ENCODE measurements around the gene HOXD13. TPM values are rescaled to one million over a fixed set of nuclear protein-coding genes. Genes with fewer than 3 reads are reported as not detected.

HOXD13 gene
- total RNA-seq, 8 experiments from 2014 or later, result 0.05 to 7.1 (median 0.28) TPM; not detected in 2

DNA sequence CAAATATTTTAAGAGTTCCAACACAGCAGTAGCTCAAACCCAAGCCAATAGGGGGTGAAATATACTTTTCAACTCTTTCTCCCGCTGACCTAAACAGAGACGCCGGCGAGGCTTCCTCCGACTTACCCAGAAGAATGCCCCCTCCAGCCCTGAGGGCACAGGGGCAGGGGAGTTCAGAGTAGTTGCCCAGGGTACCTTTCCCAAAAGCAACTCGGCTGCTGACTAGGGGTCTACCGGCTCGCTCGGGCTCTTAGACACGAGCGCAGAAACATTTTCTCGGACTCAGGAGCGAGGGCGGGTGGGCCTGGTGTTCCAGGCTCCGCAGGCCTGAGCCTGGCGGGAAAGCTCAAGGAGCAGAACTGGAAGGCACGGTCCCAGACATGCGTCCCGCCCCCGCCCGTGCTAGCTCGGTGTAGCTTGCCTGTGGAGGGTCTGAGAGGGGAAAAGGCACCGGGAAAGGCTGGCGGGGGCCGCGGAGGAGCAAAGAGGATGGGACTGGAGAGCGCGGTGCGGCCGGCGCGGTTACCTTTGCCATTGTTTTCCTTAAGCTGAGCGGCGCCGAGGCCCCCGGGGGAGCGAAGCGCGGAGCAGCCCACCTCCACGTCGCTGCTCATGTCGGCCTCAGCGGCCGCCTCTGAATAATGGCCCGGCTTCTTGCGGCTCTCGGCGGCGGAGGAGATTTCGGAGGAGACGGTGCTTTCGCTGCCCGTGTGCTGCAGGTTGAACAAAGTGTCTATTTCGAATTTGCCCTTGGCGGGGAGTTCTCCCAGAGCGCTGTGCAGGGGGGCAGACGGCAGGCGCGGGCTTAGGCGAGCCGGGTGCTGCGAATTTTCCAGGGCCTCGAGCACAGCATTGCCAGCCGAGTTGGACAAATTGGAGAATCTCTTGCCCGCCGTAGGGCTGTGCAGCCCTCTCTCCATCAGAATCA, 9.4 kb upstream of the HOXD13 start:
- in situ Hi-C loops (cut with MboI; ENCODE audit: low pct_unique_long_range_greater_than_20kb in 2 of 9, low sequenced_read_pairs in 9 of 9, unreplicated experiment in 9 of 9), result loop anchor here in 8 of 9 experiments (10.0 to 25.0 kb wide), 8 partner anchors 396 to 1396 kb away; no protein-coding TSS in a partner anchor
- H3K4me3 ChIP-seq, result no peak overlapping the region

GRCh38 chr2:176083796-176084261, 8.7 kb upstream of the HOXD13 start, which contains the start of gene EVX2:
EVX2 (minus strand) TSS chr2:176083962; CDS start chr2:176083776, 186 bp downstream.
- in situ Hi-C loops (cut with MboI; ENCODE audit: low pct_unique_long_range_greater_than_20kb in 2 of 9, low sequenced_read_pairs in 9 of 9, unreplicated experiment in 9 of 9), result loop anchor here in 8 of 9 experiments (10.0 to 25.0 kb wide), 8 partner anchors 397 to 1397 kb away; no protein-coding TSS in a partner anchor
- Histone ChIP-seq H3K27ac (no peak within 1 kb of the TSS), H3K4me1 (replicated peaks in 1 of 2) (peaks cover 7 to 21% of the 10 kb centered on the region in 2 donors), H3K4me3 (no peak within 1 kb of the TSS)
- 5 to 47% (median 12%) methylated on average over 5 to 15 of the region's 27 CpGs for WGBS, 10 experiments
- ATAC-seq (replicated peaks in 6 of 8), result no peak

More for the DNA sequence above, 9.4 kb upstream of the HOXD13 start:
- no peak for ATAC-seq (replicated peaks in 6 of 8)
- H3K27ac ChIP-seq, result no peak overlapping the region
- H3K4me1 ChIP-seq (replicated peaks in 1 of 2), result peaks cover 6 to 21% of the 10 kb centered on the region in 2 donors
- WGBS, 10 experiments, result 0 to 31% (median 1%) methylated on average over 1 to 26 of the region's 66 CpGs; no CpG with 5 or more reads in 2 of the 10 experiments

GRCh38 chr2:176084611-176085119, 7.9 kb upstream of the HOXD13 start:
- Histone ChIP-seq H3K27ac (no peak overlapping the region), H3K4me3 (no peak overlapping the region), H3K4me1 (replicated peaks in 1 of 2) (peaks cover 7 to 15% of the 10 kb centered on the region in 2 donors)
- no peak for ATAC-seq (replicated peaks in 6 of 8)
- in situ Hi-C loops (cut with MboI; ENCODE audit: low pct_unique_long_range_greater_than_20kb in 2 of 9, low sequenced_read_pairs in 9 of 9, unreplicated experiment in 9 of 9), result loop anchor here in 8 of 9 experiments (10.0 to 25.0 kb wide), 8 partner anchors 397 to 1397 kb away; no protein-coding TSS in a partner anchor
- WGBS, 10 experiments, result 0 to 29% (median 7%) methylated on average over 1 to 17 of the region's 26 CpGs; no CpG with 5 or more reads in 2 of the 10 experiments

DNA sequence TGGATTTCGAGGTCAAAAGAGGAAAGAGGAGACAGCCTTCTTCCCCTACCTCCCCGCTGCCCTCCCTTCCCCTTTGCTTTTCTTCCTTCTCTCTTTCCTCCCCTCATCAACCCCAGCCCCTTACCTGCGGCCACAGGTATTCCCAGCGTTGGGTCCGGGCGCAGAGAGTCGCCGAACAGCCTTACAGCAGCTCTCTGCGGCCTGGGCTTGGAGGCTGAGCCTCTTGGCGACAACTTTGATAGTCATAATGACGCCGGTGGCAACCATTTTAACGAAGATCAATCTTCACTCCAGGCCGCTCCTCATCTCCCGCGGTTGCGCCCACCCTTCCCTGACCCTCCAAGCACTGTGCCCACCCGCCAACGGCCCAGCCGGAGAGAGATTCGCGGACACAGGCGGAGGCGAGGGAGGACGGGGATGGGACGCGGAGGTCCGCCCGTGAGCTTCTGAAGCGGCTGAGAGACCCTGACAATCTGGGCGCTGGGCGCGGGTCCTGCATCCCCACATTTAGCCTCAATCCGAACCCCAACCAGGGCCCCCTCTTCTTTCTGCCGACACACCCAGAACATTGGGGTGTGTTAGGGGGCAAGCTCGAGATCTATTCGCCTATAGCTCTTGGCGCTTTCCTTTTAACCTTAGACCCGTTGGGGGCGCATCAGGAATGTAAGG, 7.3 kb upstream of the HOXD13 start:
- no peak overlapping the region for H3K4me3 ChIP-seq
- no peak overlapping the region for H3K27ac ChIP-seq
- H3K4me1 ChIP-seq (replicated peaks in 1 of 2), result peaks cover 7 to 15% of the 10 kb centered on the region in 2 donors
- WGBS, 10 experiments, result 0 to 11% (median 1%) methylated on average over 1 to 6 of the region's 40 CpGs; no CpG with 5 or more reads in 6 of the 10 experiments
- in situ Hi-C loops (cut with MboI; ENCODE audit: low pct_unique_long_range_greater_than_20kb in 2 of 9, low sequenced_read_pairs in 9 of 9, unreplicated experiment in 9 of 9), result loop anchor here in 8 of 9 experiments (10.0 to 25.0 kb wide), 8 partner anchors 398 to 1398 kb away; no protein-coding TSS in a partner anchor
- ATAC-seq (replicated peaks in 6 of 8), result no peak

- in situ Hi-C loops (cut with MboI; ENCODE audit: low pct_unique_long_range_greater_than_20kb in 2 of 9, low sequenced_read_pairs in 9 of 9, unreplicated experiment in 9 of 9), result loop anchor here in 8 of 9 experiments (10.0 to 25.0 kb wide), 8 partner anchors 399 to 1399 kb away; no protein-coding TSS in a partner anchor
- peak overlapping the region in 3 of 5 donors; percentile 3 to 12 (median 10) for H3K4me3 ChIP-seq
- peak; percentile 49 to 64 (median 56) for ATAC-seq (replicated peaks in 6 of 8)
- WGBS, 10 experiments, result 0 to 18% (median 0%) methylated on average over 2 to 11 of the region's 46 CpGs; no CpG with 5 or more reads in 1 of the 10 experiments
- H3K27ac ChIP-seq, result no peak overlapping the region
- H3K4me1 ChIP-seq (replicated peaks in 1 of 2), result peaks cover 7 to 15% of the 10 kb centered on the region in 2 donors
Measured at GRCh38 chr2:176085861-176086771, 6.4 kb upstream of the HOXD13 start.

- Histone ChIP-seq H3K4me3 (peak overlapping the region in 3 of 5 donors; percentile 25 to 30 (median 29)), H3K27ac (no peak overlapping the region), H3K4me1 (replicated peaks in 1 of 2) (peaks cover 7 to 15% of the 10 kb centered on the region in 2 donors)
- 0 to 88% (median 33%) methylated on average over 1 to 25 of the region's 29 CpGs; no CpG with 5 or more reads in 3 of the 10 experiments for WGBS, 10 experiments
- ATAC-seq (replicated peaks in 6 of 8), result no peak
- in situ Hi-C loops (cut with MboI; ENCODE audit: low pct_unique_long_range_greater_than_20kb in 2 of 9, low sequenced_read_pairs in 9 of 9, unreplicated experiment in 9 of 9), result loop anchor here in 8 of 9 experiments (10.0 to 25.0 kb wide), 8 partner anchors 400 to 1400 kb away; no protein-coding TSS in a partner anchor
Measured at GRCh38 chr2:176087330-176088047, 5.0 kb upstream of the HOXD13 start.

GRCh38 chr2:176088048-176088936, 4.2 kb upstream of the HOXD13 start:
- in situ Hi-C loops (cut with MboI; ENCODE audit: low pct_unique_long_range_greater_than_20kb in 2 of 9, low sequenced_read_pairs in 9 of 9, unreplicated experiment in 9 of 9), result loop anchor here in 8 of 9 experiments (10.0 to 25.0 kb wide), 8 partner anchors 401 to 1401 kb away; no protein-coding TSS in a partner anchor
- WGBS, 10 experiments, result 1 to 44% (median 4%) methylated on average over 2 to 26 of the region's 49 CpGs; no CpG with 5 or more reads in 2 of the 10 experiments
- peak; percentile 43 to 76 (median 64) for ATAC-seq (replicated peaks in 6 of 8)
- Histone ChIP-seq H3K27ac (no peak overlapping the region), H3K4me1 (replicated peaks in 1 of 2) (peaks cover 12 to 15% of the 10 kb centered on the region in 2 donors), H3K4me3 (peak overlapping the region in 4 of 5 donors; percentile 12 to 30 (median 27))

- ATAC-seq (replicated peaks in 6 of 8), result no peak
- in situ Hi-C loops (cut with MboI; ENCODE audit: low pct_unique_long_range_greater_than_20kb in 2 of 9, low sequenced_read_pairs in 9 of 9, unreplicated experiment in 9 of 9), result loop anchor here in 8 of 9 experiments (10.0 to 25.0 kb wide), 8 partner anchors 402 to 1402 kb away; no protein-coding TSS in a partner anchor
- H3K4me3 ChIP-seq, result no peak overlapping the region
- peaks cover 12 to 15% of the 10 kb centered on the region in 2 donors for H3K4me1 ChIP-seq (replicated peaks in 1 of 2)
- H3K27ac ChIP-seq, result no peak overlapping the region
- 0 to 55% (median 9%) methylated on average over 1 to 6 of the region's 6 CpGs; no CpG with 5 or more reads in 2 of the 10 experiments for WGBS, 10 experiments
Measured at GRCh38 chr2:176088937-176089842, 3.3 kb upstream of the HOXD13 start.

DNA sequence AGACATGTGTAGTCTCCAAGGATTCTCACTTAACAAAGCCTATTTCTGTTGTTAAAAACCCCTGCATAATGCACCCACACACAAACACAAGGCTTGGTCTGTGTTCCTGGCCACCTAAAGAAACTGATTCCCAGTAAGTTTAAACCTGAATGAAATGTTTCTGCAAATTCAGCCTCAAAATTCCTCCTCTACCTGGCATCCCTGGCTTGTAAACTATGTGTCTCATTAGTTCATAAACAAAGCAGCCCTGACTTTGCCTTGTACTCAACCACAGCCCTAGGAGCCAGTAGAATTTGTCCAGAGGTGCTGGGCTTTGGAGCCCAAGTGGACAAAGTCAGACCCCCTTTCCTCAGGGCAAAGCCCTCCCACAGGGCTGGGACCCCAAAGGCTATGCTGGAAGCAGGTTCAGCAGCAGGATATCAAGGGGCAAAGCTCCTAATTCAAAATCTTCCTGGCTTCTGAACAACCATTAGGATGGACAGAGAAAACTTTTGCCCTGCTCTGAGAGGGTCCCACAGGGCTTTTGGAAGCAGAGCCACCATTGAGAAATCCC, 2.6 kb upstream of the HOXD13 start:
- in situ Hi-C loops (cut with MboI; ENCODE audit: low pct_unique_long_range_greater_than_20kb in 2 of 9, low sequenced_read_pairs in 9 of 9, unreplicated experiment in 9 of 9), result loop anchor here in 8 of 9 experiments (10.0 to 25.0 kb wide), 8 partner anchors 403 to 1403 kb away; no protein-coding TSS in a partner anchor
- no peak for ATAC-seq (replicated peaks in 6 of 8)
- H3K4me3 ChIP-seq, result no peak overlapping the region
- H3K27ac ChIP-seq, result no peak overlapping the region
- peaks cover 12 to 13% of the 10 kb centered on the region in 2 donors for H3K4me1 ChIP-seq (replicated peaks in 1 of 2)

Measured in motor neuron (in vitro differentiated cells).